GM23248 (cell line): ENCODE results near the gene PHYKPL. TPM values are rescaled to one million over a fixed set of nuclear protein-coding genes. Genes with fewer than 3 reads are reported as not detected.

Experiments used
- DNase-seq: peaks from one replicate; pipeline ENCODE4 v3.0.0-alpha.2; 2015
- H2AFZ ChIP-seq: fragments of 200-600 bp; sonication (generic); 2 replicates; pipeline ENCODE4 v1.6.1; 2016; ENCODE audit warnings: antibody characterized with exemption
- H3F3A ChIP-seq: fragments of 200-600 bp; sonication (generic); 2 replicates; pipeline ENCODE4 v1.6.1; 2016; ENCODE audit warnings: mild to moderate bottlenecking, antibody characterized with exemption, mixed run types; ENCODE audit not compliant: insufficient read depth
- H3K27ac ChIP-seq: fragments of 200-600 bp; sonication (generic); 2 replicates; pipeline ENCODE4 v1.5.1; 2016; ENCODE audit warnings: mild to moderate bottlenecking
- H3K27me3 ChIP-seq: fragments of 200-600 bp; sonication (generic); replicated peaks from 2 replicates; pipeline ENCODE4 v1.6.1; 2016; ENCODE audit warnings: mild to moderate bottlenecking; ENCODE audit not compliant: insufficient read depth
- H3K36me3 ChIP-seq: fragments of 200-600 bp; sonication (generic); 2 replicates; pipeline ENCODE4 v1.6.1; 2016; ENCODE audit warnings: low read depth, mild to moderate bottlenecking
- H3K4me1 ChIP-seq: fragments of 200-600 bp; sonication (generic); 2 replicates; pipeline ENCODE4 v1.6.1; 2016; ENCODE audit warnings: mild to moderate bottlenecking; ENCODE audit not compliant: insufficient read depth
- H3K4me2 ChIP-seq: fragments of 200-600 bp; sonication (generic); one replicate; pipeline ENCODE4 v1.6.1; 2016; ENCODE audit warnings: mild to moderate bottlenecking; ENCODE audit not compliant: unreplicated experiment
- H3K4me3 ChIP-seq: fragments of 200-600 bp; sonication (generic); 2 replicates; pipeline ENCODE4 v1.5.1; 2016; ENCODE audit warnings: mild to moderate bottlenecking
- H3K79me2 ChIP-seq: fragments of 200-600 bp; sonication (generic); 2 replicates; pipeline ENCODE4 v1.6.1; 2016; ENCODE audit warnings: mild to moderate bottlenecking; ENCODE audit not compliant: insufficient read depth
- H3K9ac ChIP-seq: fragments of 200-600 bp; sonication (generic); 2 replicates; pipeline ENCODE4 v1.6.1; 2016; ENCODE audit warnings: mild to moderate bottlenecking
- H3K9me2 ChIP-seq: fragments of 200-600 bp; sonication (generic); 2 replicates; pipeline ENCODE4 v1.6.1; 2016; ENCODE audit warnings: mixed run types, mild to moderate bottlenecking, moderate library complexity; ENCODE audit not compliant: insufficient read depth
- H3K9me3 ChIP-seq: fragments of 200-600 bp; sonication (generic); one replicate; pipeline ENCODE4 v1.6.1; 2017; ENCODE audit warnings: low read depth
- H4K20me1 ChIP-seq: fragments of 200-600 bp; sonication (generic); 2 replicates; pipeline ENCODE4 v1.6.0; 2016; ENCODE audit not compliant: insufficient read depth
- EZH2 ChIP-seq: fragments of 200-600 bp; sonication (generic); IDR thresholded peaks from 2 replicates; pipeline ENCODE4 v1.6.1; 2018; ENCODE audit warnings: antibody characterized with exemption, mild to moderate bottlenecking; ENCODE audit not compliant: insufficient read depth, poor library complexity, severe bottlenecking
- EZH2phosphoT487 ChIP-seq: fragments of 200-600 bp; sonication (generic); IDR thresholded peaks from 2 replicates; pipeline ENCODE4 v1.6.1; 2018; ENCODE audit warnings: antibody characterized with exemption, moderate library complexity, mild to moderate bottlenecking, low read depth; ENCODE audit not compliant: insufficient read depth
- WGBS, 2 experiments: methylation state at CpG; one replicate each; pipeline ENCODE4 v1.1.6; 2015 to 2017; ENCODE audit warnings: low lambda C conversion rate in 2 of 2, low coverage in 1 of 2; ENCODE audit errors: missing lambda C conversion rate in 2 of 2; 5-methylcytosine and 5-hydroxymethylcytosine counted together
- in situ Hi-C: fragments of 300-500 bp; cut with MboI; formaldehyde crosslinking; loops from 2 replicates; pipeline ENCODE4 v1.15.0; 2020
- polyA plus RNA-seq: library from polyadenylated mRNA; unstranded; fragments of >200 nt; fragmentation: Nextera tagmentation; extraction: Ambion mirVana; gene quantifications from 2 replicates; pipeline ENCODE4 v1.2.1, GENCODE V29; 2016
- total RNA-seq: library from RNA; depleted of rRNA; stranded (reverse); fragments of >200 nt; shearing (Covaris generic); gene quantifications from 2 replicates; pipeline ENCODE4 v1.2.3, GENCODE V29; 2014

The PHYKPL gene
- total and polyA plus RNA-seq, 2 experiments from 2014 or later: 22.9 to 28.9 TPM

GRCh38 chr5:178212241-178213002 lies 20.2 kb downstream of the PHYKPL start:
- H3K27ac ChIP-seq: no peak overlapping the region

GRCh38 chr5:178211095-178212048 lies 21.2 kb downstream of the PHYKPL start:
- WGBS, 2 experiments: 66 to 72% methylated on average over 8 of the region's 8 CpGs
- Histone ChIP-seq H3K9me3 (no peaks in the 10 kb centered on the region), H3K4me1 (peaks cover 9% of the 10 kb centered on the region; the same call in 1 of the 2 replicates), H2AFZ (no peak overlapping the region), H3K9ac (no peak overlapping the region), H3K79me2 (peaks cover 56% of the 10 kb centered on the region), H3K27ac (no peak overlapping the region), H3K4me3 (no peak overlapping the region), H3K36me3 (peaks cover 58% of the 10 kb centered on the region; the same call in 1 of the 2 replicates), H3F3A (peaks cover 57% of the 10 kb centered on the region), H3K9me2 (no peaks in the 10 kb centered on the region), H3K4me2 (no peak overlapping the region), H3K27me3 (no peaks in the 10 kb centered on the region), H4K20me1 (peaks cover 15% of the 10 kb centered on the region)
- in situ Hi-C loops: no loop called here
- no peak for DNase-seq
- TF ChIP-seq EZH2phosphoT487 (no peak), EZH2 (no peak)

More at GRCh38 chr5:178212241-178213002, 20.2 kb downstream of the PHYKPL start:
- Histone ChIP-seq H4K20me1 (peaks cover 6% of the 10 kb centered on the region), H3F3A (peaks cover 51% of the 10 kb centered on the region), H3K4me3 (no peak overlapping the region), H2AFZ (no peak overlapping the region), H3K4me1 (no peaks in the 10 kb centered on the region), H3K9me2 (no peaks in the 10 kb centered on the region), H3K9ac (no peak overlapping the region), H3K9me3 (no peaks in the 10 kb centered on the region), H3K79me2 (peaks cover 46% of the 10 kb centered on the region), H3K36me3 (peaks cover 54% of the 10 kb centered on the region; the same call in 1 of the 2 replicates), H3K4me2 (no peak overlapping the region), H3K27me3 (no peaks in the 10 kb centered on the region)
- DNase-seq: no peak
- no peak for TF ChIP-seq EZH2
- no peak for TF ChIP-seq EZH2phosphoT487
- 79 to 86% methylated on average over 3 of the region's 3 CpGs for WGBS, 2 experiments
- in situ Hi-C loops: no loop called here

- no peak for DNase-seq
- in situ Hi-C loops: no loop called here
- H3K4me3 ChIP-seq: no peak overlapping the region
- H3K27ac ChIP-seq: no peak overlapping the region
- 89 to 95% methylated on average over 5 of the region's 5 CpGs for WGBS, 2 experiments
- H3K27me3 ChIP-seq: no peaks in the 10 kb centered on the region
- H2AFZ ChIP-seq: no peak overlapping the region
- peaks cover 16% of the 10 kb centered on the region; the same call in 1 of the 2 replicates for H3K4me1 ChIP-seq
- TF ChIP-seq EZH2phosphoT487 (no peak), EZH2 (no peak)
- H3K79me2 ChIP-seq: peaks cover 63% of the 10 kb centered on the region
- H3K9ac ChIP-seq: no peak overlapping the region
- peaks cover 22% of the 10 kb centered on the region for H4K20me1 ChIP-seq
- H3F3A ChIP-seq: peaks cover 64% of the 10 kb centered on the region
- H3K9me2 ChIP-seq: no peaks in the 10 kb centered on the region
- H3K36me3 ChIP-seq: peaks cover 63% of the 10 kb centered on the region; the same call in 1 of the 2 replicates
- no peak overlapping the region for H3K4me2 ChIP-seq
- no peaks in the 10 kb centered on the region for H3K9me3 ChIP-seq
These were observed 21.9 kb downstream of the PHYKPL start for GRCh38 chr5:178210686-178211085.

GRCh38 chr5:178210073-178210535 lies 22.5 kb downstream of the PHYKPL start:
- no peak for DNase-seq
- Histone ChIP-seq H3K27me3 (no peaks in the 10 kb centered on the region), H3K4me1 (peaks cover 16% of the 10 kb centered on the region; the same call in 1 of the 2 replicates), H3K79me2 (peaks cover 69% of the 10 kb centered on the region), H3K27ac (no peak overlapping the region), H3K4me2 (no peak overlapping the region), H3K9me3 (no peaks in the 10 kb centered on the region), H3K4me3 (no peak overlapping the region), H3F3A (peaks cover 68% of the 10 kb centered on the region), H3K9ac (no peak overlapping the region), H4K20me1 (peaks cover 25% of the 10 kb centered on the region), H3K9me2 (no peaks in the 10 kb centered on the region), H3K36me3 (peaks cover 63% of the 10 kb centered on the region; the same call in 1 of the 2 replicates), H2AFZ (no peak overlapping the region)
- TF ChIP-seq EZH2: no peak
- TF ChIP-seq EZH2phosphoT487: no peak
- WGBS, 2 experiments: 85% methylated on average over 18 of the region's 18 CpGs
- in situ Hi-C loops: no loop called here
